Common myeloid progenitor, CD34-positive (primary cell): ENCODE data around the gene CTNNBL1.
A peak's percentile ranks its signal among the peaks of the same experiment; 100 is the strongest.
"Not testable (repeated sequence)": the region's sequence is repeated elsewhere in the genome, so short reads cannot be mapped to it uniquely, and the experiment has no call there.

Source experiments
- CTCF ChIA-PET: fragments of 350-600 bp; sonication (Branson Sonifier 250); formaldehyde crosslinking; loops from one replicate; lab custom pipeline; 2021; ENCODE audit warnings: antibody characterized with exemption; lab: Charles Lee
- POLR2A ChIA-PET: fragments of 350-600 bp; sonication (Branson Sonifier 250); formaldehyde crosslinking; loops from one replicate; lab custom pipeline; 2021; ENCODE audit warnings: antibody characterized with exemption; lab: Charles Lee
- DNase-seq, 3 donors: peaks; one replicate each; pipeline versions ENCODE4 v3.0.0 to v3.0.0-alpha.2; 2013
- H3K27ac ChIP-seq, 2 experiments: 1 replicate in 1 of 2; 2 replicates in 1 of 2; pipeline ENCODE4 v1.7.0; 2013; ENCODE audit warnings: inconsistent platforms in 2 of 2, low read length in 2 of 2, mild to moderate bottlenecking in 2 of 2, low read depth in 1 of 2, moderate library complexity in 1 of 2; ENCODE audit not compliant: severe bottlenecking in 2 of 2, insufficient read depth in 1 of 2, poor library complexity in 1 of 2
- H3K27me3 ChIP-seq, 5 experiments: replicated peaks in 2 of 5; 1 replicate in 3 of 5; 2 replicates in 2 of 5; pipeline versions ENCODE4 v1.6.1 to v1.7.0; 2013; ENCODE audit warnings: low read length in 4 of 5, mild to moderate bottlenecking in 2 of 5, moderate library complexity in 2 of 5, inconsistent platforms in 1 of 5; ENCODE audit not compliant: insufficient read depth in 5 of 5, control insufficient read depth in 4 of 5
- H3K36me3 ChIP-seq, 4 experiments: 1 replicate in 2 of 4; 2 replicates in 2 of 4; pipeline versions ENCODE4 v1.6.1 to v1.7.0; 2013; ENCODE audit warnings: low read length in 3 of 4, control low read depth in 1 of 4, mild to moderate bottlenecking in 1 of 4; ENCODE audit not compliant: control insufficient read depth in 4 of 4, insufficient read depth in 4 of 4
- H3K4me1 ChIP-seq, 4 experiments: 1 replicate in 3 of 4; 2 replicates in 1 of 4; pipeline versions ENCODE4 v1.6.1 to v1.7.1; 2013; ENCODE audit warnings: low read length in 3 of 4, mild to moderate bottlenecking in 3 of 4, control low read depth in 1 of 4, inconsistent platforms in 1 of 4, moderate library complexity in 1 of 4; ENCODE audit not compliant: control insufficient read depth in 4 of 4, insufficient read depth in 4 of 4; ENCODE audit errors: control extremely low read depth in 1 of 4
- H3K4me3 ChIP-seq, 7 experiments: 1 replicate in 4 of 7; 2 replicates in 3 of 7; pipeline versions ENCODE4 v1.5.1 to v1.7.0; 2013; ENCODE audit warnings: mild to moderate bottlenecking in 7 of 7, low read length in 6 of 7, moderate library complexity in 6 of 7, inconsistent platforms in 2 of 7, low read depth in 2 of 7, control low read depth in 1 of 7; ENCODE audit not compliant: insufficient read depth in 4 of 7, control insufficient read depth in 1 of 7; ENCODE audit errors: extremely low read depth in 1 of 7
- H3K9me3 ChIP-seq, 5 experiments: 1 replicate in 4 of 5; 2 replicates in 1 of 5; pipeline versions ENCODE4 v1.6.1 to v1.7.1; 2013; ENCODE audit warnings: low read length in 4 of 5, mild to moderate bottlenecking in 2 of 5, inconsistent platforms in 1 of 5, low read depth in 1 of 5, moderate library complexity in 1 of 5; ENCODE audit not compliant: control insufficient read depth in 4 of 5, insufficient read depth in 2 of 5; ENCODE audit errors: control extremely low read depth in 1 of 5
- WGBS: methylation state at CpG from one replicate; pipeline ENCODE4 v1.1.5; 2013; ENCODE audit not compliant: insufficient coverage; 5-methylcytosine and 5-hydroxymethylcytosine counted together

Gene CTNNBL1

GRCh38 chr20:37849566-37849965 is 155.7 kb downstream of the CTNNBL1 start:
- Histone ChIP-seq H3K27me3 (no peaks in the 10 kb centered on the region), H3K4me1 (no peaks in the 10 kb centered on the region), H3K9me3 (no peaks in the 10 kb centered on the region), H3K36me3 (peaks cover 7 to 44% (median 33%) of the 10 kb centered on the region in 4 experiments), H3K27ac (no peak overlapping the region), H3K4me3 (no peak overlapping the region)
- ChIA-PET POLR2A (no interaction called here), CTCF (interaction anchor here (1.0 kb wide), 1 partner anchor 32 kb away, joined by 3 read pairs; no protein-coding TSS in a partner anchor)
- DNase-seq = no peak
- 100% methylated on average over 1 of the region's 2 CpGs for WGBS

- WGBS = 100% methylated on average over 4 of the region's 6 CpGs
- H3K27me3 ChIP-seq = no peaks in the 10 kb centered on the region
- H3K36me3 ChIP-seq = peaks cover 7 to 43% (median 35%) of the 10 kb centered on the region in 4 experiments
- H3K4me3 ChIP-seq = no peak overlapping the region
- ChIA-PET POLR2A (no interaction called here), CTCF (interaction anchor here (1.0 kb wide), 1 partner anchor 32 kb away, joined by 3 read pairs; no protein-coding TSS in a partner anchor)
- H3K27ac ChIP-seq = no peak overlapping the region
- no peaks in the 10 kb centered on the region for H3K9me3 ChIP-seq
- no peaks in the 10 kb centered on the region for H3K4me1 ChIP-seq
- no peak for DNase-seq
These were observed 156.3 kb downstream of the CTNNBL1 start for GRCh38 chr20:37850036-37850592.

- H3K27ac ChIP-seq = no peak overlapping the region
- H3K4me3 ChIP-seq = no peak overlapping the region
- 82% methylated on average over 6 of the region's 10 CpGs for WGBS
- no peaks in the 10 kb centered on the region for H3K4me1 ChIP-seq
- POLR2A ChIA-PET = no interaction called here
- no peaks in the 10 kb centered on the region for H3K27me3 ChIP-seq
- H3K9me3 ChIP-seq = no peaks in the 10 kb centered on the region
- H3K36me3 ChIP-seq = peaks cover 7 to 43% (median 32%) of the 10 kb centered on the region in 4 experiments
- DNase-seq = peak; percentile 15 to 67 (median 48)
- CTCF ChIA-PET = interaction anchor here (1.0 kb wide), 1 partner anchor 31 kb away, joined by 3 read pairs; no protein-coding TSS in a partner anchor
These were observed 157.0 kb downstream of the CTNNBL1 start for GRCh38 chr20:37850724-37851355.

GRCh38 chr20:37852666-37853065 is 158.8 kb downstream of the CTNNBL1 start:
- WGBS = 91% methylated on average over 5 of the region's 6 CpGs
- H3K27ac ChIP-seq = no peak overlapping the region
- H3K4me1 ChIP-seq = no peaks in the 10 kb centered on the region
- POLR2A ChIA-PET = interaction anchor here (0.8 kb wide), 1 partner anchor 12 kb away, joined by 3 read pairs; no protein-coding TSS in a partner anchor
- H3K27me3 ChIP-seq = no peaks in the 10 kb centered on the region
- DNase-seq = no peak
- no peak overlapping the region for H3K4me3 ChIP-seq
- H3K36me3 ChIP-seq = peaks cover 7 to 53% (median 29%) of the 10 kb centered on the region in 4 experiments
- no peaks in the 10 kb centered on the region for H3K9me3 ChIP-seq
- CTCF ChIA-PET = no interaction called here

GRCh38 chr20:37853823-37854375 is 160.1 kb downstream of the CTNNBL1 start:
- H3K36me3 ChIP-seq = peaks cover 7 to 55% (median 27%) of the 10 kb centered on the region in 4 experiments
- no peak for DNase-seq
- ChIA-PET POLR2A (no interaction called here), CTCF (no interaction called here)
- H3K9me3 ChIP-seq = no peaks in the 10 kb centered on the region
- no peak overlapping the region for H3K4me3 ChIP-seq
- H3K27me3 ChIP-seq = no peaks in the 10 kb centered on the region
- WGBS = 100% methylated on average over 1 of the region's 2 CpGs
- no peaks in the 10 kb centered on the region for H3K4me1 ChIP-seq
- no peak overlapping the region for H3K27ac ChIP-seq

GRCh38 chr20:37856034-37856433 is 162.2 kb downstream of the CTNNBL1 start:
- ChIA-PET CTCF (interaction anchor here (1.3 kb wide), 1 partner anchor 22 kb away, joined by 4 read pairs; no protein-coding TSS in a partner anchor), POLR2A (interaction anchor here (0.6 kb wide), 1 partner anchor 659 kb away, joined by 3 read pairs; no protein-coding TSS in a partner anchor)
- not testable (repeated sequence) for DNase-seq, H3K4me3 ChIP-seq, H3K4me1 ChIP-seq, H3K27ac ChIP-seq, H3K9me3 ChIP-seq, H3K27me3 ChIP-seq
- H3K36me3 ChIP-seq = peaks cover 9 to 61% (median 29%) of the 10 kb centered on the region in 4 experiments
- 100% methylated on average over 3 of the region's 5 CpGs for WGBS
